RWPE2 (cell line): ENCODE measurements around the gene R3HDM4.
"Not testable (repeated sequence)": the region's sequence is repeated elsewhere in the genome, so short reads cannot be mapped to it uniquely, and the experiment has no call there.

Source experiments
- ATAC-seq: fragments of 200-7000 bp; cut with Tn5 transposase; 3 replicates; pipeline ENCODE4 v1.9.1; 2021; ENCODE audit warnings: low read depth
- DNase-seq: peaks from one replicate; pipeline ENCODE4 v3.0.0-alpha.2; 2020; ENCODE audit warnings: low spot score
- H3K27ac ChIP-seq: fragments of 450-650 bp; 2 replicates; pipeline ENCODE4 v1.5.1; 2017; ENCODE audit warnings: mild to moderate bottlenecking; ENCODE audit not compliant: poor library complexity, severe bottlenecking
- H3K27me3 ChIP-seq: fragments of 250-450 bp; sonication (Bioruptor Pico); 2 replicates; pipeline ENCODE4 v1.5.1; 2021; ENCODE audit warnings: mild to moderate bottlenecking, moderate library complexity; ENCODE audit not compliant: insufficient read depth, poor library complexity, severe bottlenecking
- H3K36me3 ChIP-seq: fragments of 250-450 bp; sonication (Bioruptor Pico); 2 replicates; pipeline ENCODE4 v1.5.1; 2020; ENCODE audit warnings: low read depth, mild to moderate bottlenecking, moderate library complexity
- H3K4me1 ChIP-seq: fragments of 250-450 bp; sonication (Bioruptor Pico); 2 replicates; pipeline ENCODE4 v1.5.1; 2021; ENCODE audit warnings: mild to moderate bottlenecking, moderate library complexity; ENCODE audit not compliant: insufficient read depth, poor library complexity, severe bottlenecking
- H3K4me3 ChIP-seq: fragments of 250-450 bp; sonication (Bioruptor Pico); 2 replicates; pipeline ENCODE4 v1.5.1; 2021; ENCODE audit warnings: mild to moderate bottlenecking, moderate library complexity; ENCODE audit not compliant: severe bottlenecking
- H3K9me3 ChIP-seq: fragments of 250-450 bp; sonication (Bioruptor Pico); 2 replicates; pipeline ENCODE4 v1.5.1; 2021; ENCODE audit warnings: mild to moderate bottlenecking, moderate library complexity; ENCODE audit not compliant: severe bottlenecking
- TF ChIP-seq, protein P1 (sequence below): fragments of 450-650 bp; IDR thresholded peaks from one replicate; pipeline ENCODE4 v1.5.1; 2017; ENCODE audit warnings: mild to moderate bottlenecking, moderate library complexity; ENCODE audit not compliant: poor library complexity, severe bottlenecking

The R3HDM4 gene

GRCh38 chr19:879711-880438 lies 33.1 kb downstream of the R3HDM4 start:
- DNase-seq, result no peak

GRCh38 chr19:878751-879561 lies 34.1 kb downstream of the R3HDM4 start:
- not testable (repeated sequence) for H3K4me3 ChIP-seq, H3K4me1 ChIP-seq, ATAC-seq, H3K9me3 ChIP-seq, H3K27me3 ChIP-seq, DNase-seq, H3K27ac ChIP-seq
- H3K36me3 ChIP-seq, result peaks cover 21% of the 10 kb centered on the region

More at GRCh38 chr19:879711-880438, 33.1 kb downstream of the R3HDM4 start:
- no peaks in the 10 kb centered on the region for H3K9me3 ChIP-seq
- H3K27me3 ChIP-seq, result no peaks in the 10 kb centered on the region
- H3K27ac ChIP-seq, result no peak overlapping the region
- H3K36me3 ChIP-seq, result peaks cover 27% of the 10 kb centered on the region
- no peaks in the 10 kb centered on the region for H3K4me1 ChIP-seq
- TF ChIP-seq, protein P1, sequence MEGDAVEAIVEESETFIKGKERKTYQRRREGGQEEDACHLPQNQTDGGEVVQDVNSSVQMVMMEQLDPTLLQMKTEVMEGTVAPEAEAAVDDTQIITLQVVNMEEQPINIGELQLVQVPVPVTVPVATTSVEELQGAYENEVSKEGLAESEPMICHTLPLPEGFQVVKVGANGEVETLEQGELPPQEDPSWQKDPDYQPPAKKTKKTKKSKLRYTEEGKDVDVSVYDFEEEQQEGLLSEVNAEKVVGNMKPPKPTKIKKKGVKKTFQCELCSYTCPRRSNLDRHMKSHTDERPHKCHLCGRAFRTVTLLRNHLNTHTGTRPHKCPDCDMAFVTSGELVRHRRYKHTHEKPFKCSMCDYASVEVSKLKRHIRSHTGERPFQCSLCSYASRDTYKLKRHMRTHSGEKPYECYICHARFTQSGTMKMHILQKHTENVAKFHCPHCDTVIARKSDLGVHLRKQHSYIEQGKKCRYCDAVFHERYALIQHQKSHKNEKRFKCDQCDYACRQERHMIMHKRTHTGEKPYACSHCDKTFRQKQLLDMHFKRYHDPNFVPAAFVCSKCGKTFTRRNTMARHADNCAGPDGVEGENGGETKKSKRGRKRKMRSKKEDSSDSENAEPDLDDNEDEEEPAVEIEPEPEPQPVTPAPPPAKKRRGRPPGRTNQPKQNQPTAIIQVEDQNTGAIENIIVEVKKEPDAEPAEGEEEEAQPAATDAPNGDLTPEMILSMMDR, result no peak
- H3K4me3 ChIP-seq, result no peak overlapping the region
- no peak for ATAC-seq

DNA sequence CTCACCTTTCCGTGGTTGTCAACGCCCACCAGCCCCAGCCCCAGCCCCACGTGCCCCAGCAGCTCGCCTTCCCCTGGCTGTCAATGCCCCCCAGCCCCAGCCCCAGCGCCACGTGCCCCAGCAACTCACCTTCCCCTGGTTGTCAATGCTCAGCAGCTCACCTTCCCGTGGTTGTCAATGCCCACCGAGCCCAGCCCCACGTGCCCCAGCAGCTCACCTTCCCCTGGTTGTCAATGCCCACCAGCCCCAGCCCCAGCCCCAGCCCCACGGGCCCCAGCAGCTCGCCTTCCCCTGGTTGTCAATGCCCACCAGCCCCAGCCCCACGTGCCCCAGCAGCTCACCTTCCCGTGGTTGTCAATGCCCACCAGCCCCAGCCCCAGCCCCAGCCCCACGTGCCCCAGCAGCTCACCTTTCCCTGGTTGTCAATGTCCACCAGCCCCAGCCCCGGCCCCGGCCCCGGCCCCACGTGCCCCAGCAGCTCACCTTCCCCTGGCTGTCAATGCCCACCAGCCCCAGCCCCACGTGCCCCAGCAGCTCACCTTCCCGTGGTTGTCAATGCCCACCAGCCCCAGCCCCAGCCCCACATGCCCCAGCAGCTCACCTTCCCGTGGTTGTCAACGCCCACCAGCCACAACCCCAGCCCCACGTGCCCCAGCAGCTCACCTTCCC lies 34.9 kb downstream of the R3HDM4 start:
- not testable (repeated sequence) for H3K4me1 ChIP-seq, H3K4me3 ChIP-seq, ATAC-seq, DNase-seq, H3K9me3 ChIP-seq, H3K27ac ChIP-seq, H3K27me3 ChIP-seq
- peaks cover 23% of the 10 kb centered on the region for H3K36me3 ChIP-seq

DNA sequence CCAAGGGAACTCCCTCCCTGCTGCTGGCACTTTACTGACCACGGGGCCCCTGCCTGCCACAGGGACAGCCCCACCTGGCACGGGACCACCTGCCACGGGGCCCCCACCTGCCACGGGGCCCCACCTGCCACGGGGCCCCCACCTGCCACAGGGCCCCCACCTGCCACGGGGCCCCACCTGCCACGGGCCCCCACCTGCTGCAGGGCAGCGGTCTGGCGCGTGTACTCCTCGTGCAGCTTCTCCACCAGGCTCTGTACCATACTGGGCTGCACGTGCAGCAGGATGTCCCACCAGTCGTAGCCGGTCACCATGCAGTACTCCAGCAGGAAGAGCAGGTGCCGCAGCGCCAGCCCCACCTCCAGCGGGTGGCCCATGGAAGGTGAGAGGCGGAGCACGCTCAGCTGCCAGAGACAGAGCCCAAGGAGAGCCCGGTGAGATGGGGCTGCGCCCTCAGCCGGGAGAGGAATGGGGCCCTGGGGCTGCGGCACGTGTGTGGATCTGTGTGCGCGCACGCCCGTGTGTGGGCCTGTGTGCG lies 36.2 kb downstream of the R3HDM4 start:
- Histone ChIP-seq H3K4me3 (no peak overlapping the region), H3K36me3 (peaks cover 13% of the 10 kb centered on the region), H3K9me3 (no peaks in the 10 kb centered on the region), H3K27me3 (no peaks in the 10 kb centered on the region), H3K4me1 (peaks cover 8% of the 10 kb centered on the region), H3K27ac (no peak overlapping the region)
- no peak for DNase-seq
- TF ChIP-seq, protein P1, result no peak
- no peak for ATAC-seq

- no peak overlapping the region for H3K4me3 ChIP-seq
- no peak overlapping the region for H3K27ac ChIP-seq
- H3K4me1 ChIP-seq, result peaks cover 8% of the 10 kb centered on the region
- ATAC-seq (no peak), DNase-seq (no peak)
- no peaks in the 10 kb centered on the region for H3K27me3 ChIP-seq
- H3K9me3 ChIP-seq, result no peaks in the 10 kb centered on the region
- TF ChIP-seq, protein P1, result no peak
- peaks cover 7% of the 10 kb centered on the region; the same call in 1 of the 2 replicates for H3K36me3 ChIP-seq
Observed at GRCh38 chr19:876089-876488, 36.9 kb downstream of the R3HDM4 start.
